Measurements from ENCODE around the gene GPR101.

- TF ChIP-seq ZFX (IDR thresholded peaks at IDR 0.05; ENCODE audit: borderline replicate concordance): no peak
- TF ChIP-seq CTCF (IDR thresholded peaks at IDR 0.05): no peak
Measured at GRCh38 chrX:137032841-137033773, 688 bp downstream of the GPR101 start.

All from 22Rv1 (cell line).